ENCODE results near the gene EHF.

GRCh38 chr11:34630544-34630943, 9.7 kb downstream of the EHF start:
- TF ChIP-seq CTCF (IDR thresholded peaks at IDR 0.05) (no peak), POLR2A (IDR thresholded peaks at IDR 0.05) (no peak), EP300 (IDR thresholded peaks at IDR 0.05) (no peak), POLR2AphosphoS5 (IDR thresholded peaks at IDR 0.05) (no peak)

All from gastroesophageal sphincter (tissue), 3 donors.